ENCODE data around the gene KCNE4.

GRCh38 chr2:223102450-223102849 lies 50.5 kb downstream of the KCNE4 start:
- TF ChIP-seq ZBTB7A (IDR thresholded peaks at IDR 0.05; ENCODE audit: low read depth) (no peak), RAD21 (IDR thresholded peaks at IDR 0.05; ENCODE audit: low read depth) (no peak), CEBPB (IDR thresholded peaks at IDR 0.05) (no peak), MAX (IDR thresholded peaks at IDR 0.05) (no peak), EP300 (IDR thresholded peaks at IDR 0.05; ENCODE audit: borderline replicate concordance) (no peak), TAF1 (IDR thresholded peaks at IDR 0.05; ENCODE audit: low read depth) (no peak), EGR1 (IDR thresholded peaks at IDR 0.05) (no peak), NFIC (IDR thresholded peaks at IDR 0.05) (no peak)

All from Ishikawa (cell line).